NCI-H446 (cell line): ENCODE data around the gene CCDC9B.

Experiments used
- DNase-seq, 2 experiments: peaks; one replicate each; lab custom pipeline; 2025; lab: John Stamatoyannopoulos, UW

Gene CCDC9B

GRCh38 chr15:40307421-40308211 is 33.1 kb downstream of the CCDC9B start, which contains the start of gene PLCB2:
PLCB2 (minus strand) TSS chr15:40307935; CDS start chr15:40307672, 263 bp downstream.
- peak; percentile 71 to 76 for DNase-seq

GRCh38 chr15:40306908-40307307 is 33.8 kb downstream of the CCDC9B start:
- DNase-seq = no peak

- DNase-seq = no peak
Observed at GRCh38 chr15:40306371-40306770, 34.4 kb downstream of the CCDC9B start.

- DNase-seq = no peak
Observed at GRCh38 chr15:40305281-40305680, 35.5 kb downstream of the CCDC9B start.

GRCh38 chr15:40303576-40303975 is 37.2 kb downstream of the CCDC9B start:
- DNase-seq = no peak

GRCh38 chr15:40302981-40303380 is 37.8 kb downstream of the CCDC9B start:
- no peak for DNase-seq

GRCh38 chr15:40302288-40302886 is 38.4 kb downstream of the CCDC9B start:
- DNase-seq = no peak

GRCh38 chr15:40301467-40302179 is 39.1 kb downstream of the CCDC9B start:
- no peak for DNase-seq

- no peak for DNase-seq
Observed at GRCh38 chr15:40300771-40301170, 40.0 kb downstream of the CCDC9B start.

- DNase-seq = no peak
Observed at GRCh38 chr15:40300367-40300766, 40.4 kb downstream of the CCDC9B start.

- no peak for DNase-seq
Observed at GRCh38 chr15:40298216-40298935, 42.4 kb downstream of the CCDC9B start.

GRCh38 chr15:40297356-40297755 is 43.4 kb downstream of the CCDC9B start:
- DNase-seq = no peak

GRCh38 chr15:40296561-40297230 is 44.0 kb downstream of the CCDC9B start:
- DNase-seq = no peak

- no peak for DNase-seq
Observed at GRCh38 chr15:40295877-40296560, 44.7 kb downstream of the CCDC9B start.

GRCh38 chr15:40295297-40295696 is 45.4 kb downstream of the CCDC9B start:
- no peak for DNase-seq

- no peak for DNase-seq
Observed at GRCh38 chr15:40293905-40294895, 46.5 kb downstream of the CCDC9B start.

GRCh38 chr15:40293006-40293405 is 47.7 kb downstream of the CCDC9B start:
- DNase-seq = no peak

GRCh38 chr15:40292246-40292645 is 48.5 kb downstream of the CCDC9B start:
- DNase-seq = no peak

- no peak for DNase-seq
Observed at GRCh38 chr15:40290918-40291574, 49.7 kb downstream of the CCDC9B start.
